SK-N-SH treated with all-trans-retinoic acid at 6 μM for 48 hours (cell line): ENCODE measurements around the gene ECHDC3.

Experiments used
- ATAC-seq: fragments of 200-7000 bp; cut with Tn5 transposase; 3 replicates; pipeline ENCODE4 v1.9.1; 2020; ENCODE audit warnings: mild to moderate bottlenecking, moderate library complexity
- ARNTL ChIP-seq: fragments of 450-650 bp; formaldehyde crosslinking; IDR thresholded peaks from 2 replicates; pipeline ENCODE4 v1.5.0; 2020; ENCODE audit warnings: low read depth, mild to moderate bottlenecking, moderate library complexity, borderline replicate concordance
- BACH2 ChIP-seq: fragments of 250-450 bp; sonication (Bioruptor Pico); IDR thresholded peaks from 2 replicates; pipeline ENCODE4 v1.9.0; 2021; ENCODE audit warnings: mild to moderate bottlenecking, borderline replicate concordance
- CSDC2 ChIP-seq: fragments of 250-450 bp; sonication (Bioruptor Pico); IDR thresholded peaks from 2 replicates; pipeline ENCODE4 v1.5.0; 2020; ENCODE audit warnings: mild to moderate bottlenecking, moderate library complexity
- GLIS3 ChIP-seq: fragments of 250-450 bp; sonication (Bioruptor Pico); IDR thresholded peaks from 2 replicates; pipeline ENCODE4 v1.5.0; 2020; ENCODE audit warnings: mild to moderate bottlenecking, moderate library complexity
- ISL1 ChIP-seq: fragments of 250-450 bp; sonication (Bioruptor Pico); IDR thresholded peaks from 2 replicates; pipeline ENCODE4 v2.1.2; 2022; ENCODE audit warnings: mild to moderate bottlenecking, moderate library complexity
- OSR1 ChIP-seq: fragments of 250-450 bp; sonication (Bioruptor Pico); IDR thresholded peaks from 2 replicates; pipeline ENCODE4 v1.8.0; 2022; ENCODE audit warnings: moderate library complexity, mild to moderate bottlenecking, inconsistent platforms
- PPARA ChIP-seq: fragments of 250-450 bp; sonication (Bioruptor Pico); IDR thresholded peaks from 2 replicates; pipeline ENCODE4 v1.5.0; 2020; ENCODE audit warnings: mild to moderate bottlenecking, borderline replicate concordance
- RARB ChIP-seq: fragments of 250-450 bp; sonication (Bioruptor Pico); IDR thresholded peaks from 2 replicates; pipeline ENCODE4 v1.8.0; 2021; ENCODE audit warnings: mild to moderate bottlenecking, moderate library complexity
- SNAI2 ChIP-seq: fragments of 250-450 bp; sonication (Bioruptor Pico); IDR thresholded peaks from 2 replicates; pipeline ENCODE4 v1.5.0; 2020; ENCODE audit warnings: mild to moderate bottlenecking, moderate library complexity
- TOX ChIP-seq: fragments of 250-450 bp; sonication (Bioruptor Pico); IDR thresholded peaks from 2 replicates; pipeline ENCODE4 v1.8.0; 2021; ENCODE audit warnings: mild to moderate bottlenecking, moderate library complexity, borderline replicate concordance
- ZC3H10 ChIP-seq: fragments of 250-450 bp; sonication (Bioruptor Pico); IDR thresholded peaks from 2 replicates; pipeline ENCODE4 v1.5.1; 2021; ENCODE audit warnings: mild to moderate bottlenecking, moderate library complexity
- ZFP3 ChIP-seq: fragments of 250-450 bp; sonication (Bioruptor Pico); IDR thresholded peaks from 2 replicates; pipeline ENCODE4 v1.5.0; 2020; ENCODE audit warnings: mild to moderate bottlenecking, moderate library complexity
- ZFP30 ChIP-seq: fragments of 450-650 bp; formaldehyde crosslinking; IDR thresholded peaks from 2 replicates; pipeline ENCODE4 v1.5.0; 2022; ENCODE audit warnings: mild to moderate bottlenecking, moderate library complexity
- ZNF565 ChIP-seq: fragments of 450-650 bp; formaldehyde crosslinking; conservative IDR thresholded peaks from 2 replicates; pipeline ENCODE4 v1.5.0; 2020; ENCODE audit warnings: low read depth, mild to moderate bottlenecking, moderate library complexity
- ZNF70 ChIP-seq: fragments of 450-650 bp; formaldehyde crosslinking; IDR thresholded peaks from 2 replicates; pipeline ENCODE4 v1.5.0; 2020; ENCODE audit warnings: mild to moderate bottlenecking, moderate library complexity
- ZNF8 ChIP-seq: fragments of 450-650 bp; formaldehyde crosslinking; IDR thresholded peaks from 2 replicates; pipeline ENCODE4 v1.5.0; 2020; ENCODE audit warnings: mild to moderate bottlenecking, moderate library complexity
- TF ChIP-seq, protein P1 (sequence below): fragments of 250-450 bp; sonication (Bioruptor Pico); IDR thresholded peaks from 2 replicates; pipeline ENCODE4 v1.5.0; 2020; ENCODE audit warnings: mild to moderate bottlenecking, moderate library complexity
- TF ChIP-seq, protein P2 (sequence below): fragments of 250-450 bp; sonication (Bioruptor Pico); IDR thresholded peaks from 2 replicates; pipeline ENCODE4 v1.8.0; 2021; ENCODE audit warnings: low read depth, mild to moderate bottlenecking, moderate library complexity, borderline replicate concordance
- TF ChIP-seq, protein P3 (sequence below): fragments of 250-450 bp; sonication (Bioruptor Pico); IDR thresholded peaks from 2 replicates; pipeline ENCODE4 v1.8.0; 2020; ENCODE audit warnings: mild to moderate bottlenecking, moderate library complexity, borderline replicate concordance
- TF ChIP-seq, protein P4 (sequence below): fragments of 250-450 bp; sonication (Bioruptor Pico); IDR thresholded peaks from 2 replicates; pipeline ENCODE4 v1.5.1; 2020; ENCODE audit warnings: low read depth, mild to moderate bottlenecking, moderate library complexity
- TF ChIP-seq, protein P5 (sequence below): fragments of 250-450 bp; sonication (Bioruptor Pico); IDR thresholded peaks from 2 replicates; pipeline ENCODE4 v1.5.1; 2021; ENCODE audit warnings: mild to moderate bottlenecking, moderate library complexity

ECHDC3 gene

DNA sequence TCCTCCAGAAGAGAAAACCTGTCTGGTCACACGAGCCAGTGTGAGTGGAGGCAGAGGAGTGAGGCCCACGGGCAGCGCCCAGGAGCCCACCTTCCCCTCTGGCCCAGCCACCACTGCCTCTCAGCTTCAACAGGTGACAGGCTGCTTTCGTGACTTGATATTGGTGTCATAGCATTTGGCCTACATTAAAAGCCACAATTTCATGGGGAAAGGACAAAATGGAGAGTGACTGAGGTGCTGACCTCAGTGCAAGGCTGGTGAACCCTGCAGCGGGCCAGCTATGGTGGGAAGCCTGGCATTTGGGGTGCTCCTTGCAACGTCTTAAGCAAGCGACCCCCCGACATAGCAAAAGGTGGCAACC is 21.3 kb downstream of the ECHDC3 start (continued):
- TF ChIP-seq, protein P1, sequence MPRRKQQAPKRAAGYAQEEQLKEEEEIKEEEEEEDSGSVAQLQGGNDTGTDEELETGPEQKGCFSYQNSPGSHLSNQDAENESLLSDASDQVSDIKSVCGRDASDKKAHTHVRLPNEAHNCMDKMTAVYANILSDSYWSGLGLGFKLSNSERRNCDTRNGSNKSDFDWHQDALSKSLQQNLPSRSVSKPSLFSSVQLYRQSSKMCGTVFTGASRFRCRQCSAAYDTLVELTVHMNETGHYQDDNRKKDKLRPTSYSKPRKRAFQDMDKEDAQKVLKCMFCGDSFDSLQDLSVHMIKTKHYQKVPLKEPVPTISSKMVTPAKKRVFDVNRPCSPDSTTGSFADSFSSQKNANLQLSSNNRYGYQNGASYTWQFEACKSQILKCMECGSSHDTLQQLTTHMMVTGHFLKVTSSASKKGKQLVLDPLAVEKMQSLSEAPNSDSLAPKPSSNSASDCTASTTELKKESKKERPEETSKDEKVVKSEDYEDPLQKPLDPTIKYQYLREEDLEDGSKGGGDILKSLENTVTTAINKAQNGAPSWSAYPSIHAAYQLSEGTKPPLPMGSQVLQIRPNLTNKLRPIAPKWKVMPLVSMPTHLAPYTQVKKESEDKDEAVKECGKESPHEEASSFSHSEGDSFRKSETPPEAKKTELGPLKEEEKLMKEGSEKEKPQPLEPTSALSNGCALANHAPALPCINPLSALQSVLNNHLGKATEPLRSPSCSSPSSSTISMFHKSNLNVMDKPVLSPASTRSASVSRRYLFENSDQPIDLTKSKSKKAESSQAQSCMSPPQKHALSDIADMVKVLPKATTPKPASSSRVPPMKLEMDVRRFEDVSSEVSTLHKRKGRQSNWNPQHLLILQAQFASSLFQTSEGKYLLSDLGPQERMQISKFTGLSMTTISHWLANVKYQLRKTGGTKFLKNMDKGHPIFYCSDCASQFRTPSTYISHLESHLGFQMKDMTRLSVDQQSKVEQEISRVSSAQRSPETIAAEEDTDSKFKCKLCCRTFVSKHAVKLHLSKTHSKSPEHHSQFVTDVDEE (CRISPR knock-in tag): no peak

DNA sequence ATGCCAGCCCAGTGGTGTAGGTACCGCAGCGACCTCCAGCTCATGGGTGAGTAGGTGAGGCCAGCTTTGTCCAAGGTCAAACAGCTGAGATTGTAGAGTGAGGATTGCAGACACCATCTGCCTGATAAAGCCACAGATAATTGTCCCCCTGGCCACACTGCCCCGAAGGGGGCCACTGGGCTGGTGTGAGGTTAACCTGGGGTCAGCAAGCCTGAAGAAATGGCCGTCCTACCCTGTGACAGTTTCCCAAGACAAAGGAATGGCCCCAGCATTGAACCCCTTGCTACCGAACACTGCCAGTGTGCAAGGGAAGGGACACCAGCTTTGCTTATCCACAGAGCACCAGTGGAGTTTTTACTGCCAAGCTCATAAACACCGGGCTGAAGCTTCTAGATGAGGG is 23.0 kb downstream of the ECHDC3 start:
- no peak for ATAC-seq
- TF ChIP-seq, protein P2, sequence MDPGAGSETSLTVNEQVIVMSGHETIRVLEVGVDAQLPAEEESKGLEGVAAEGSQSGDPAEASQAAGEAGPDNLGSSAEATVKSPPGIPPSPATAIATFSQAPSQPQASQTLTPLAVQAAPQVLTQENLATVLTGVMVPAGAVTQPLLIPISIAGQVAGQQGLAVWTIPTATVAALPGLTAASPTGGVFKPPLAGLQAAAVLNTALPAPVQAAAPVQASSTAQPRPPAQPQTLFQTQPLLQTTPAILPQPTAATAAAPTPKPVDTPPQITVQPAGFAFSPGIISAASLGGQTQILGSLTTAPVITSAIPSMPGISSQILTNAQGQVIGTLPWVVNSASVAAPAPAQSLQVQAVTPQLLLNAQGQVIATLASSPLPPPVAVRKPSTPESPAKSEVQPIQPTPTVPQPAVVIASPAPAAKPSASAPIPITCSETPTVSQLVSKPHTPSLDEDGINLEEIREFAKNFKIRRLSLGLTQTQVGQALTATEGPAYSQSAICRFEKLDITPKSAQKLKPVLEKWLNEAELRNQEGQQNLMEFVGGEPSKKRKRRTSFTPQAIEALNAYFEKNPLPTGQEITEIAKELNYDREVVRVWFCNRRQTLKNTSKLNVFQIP (CRISPR knock-in tag): no peak
- TF ChIP-seq, protein P3, sequence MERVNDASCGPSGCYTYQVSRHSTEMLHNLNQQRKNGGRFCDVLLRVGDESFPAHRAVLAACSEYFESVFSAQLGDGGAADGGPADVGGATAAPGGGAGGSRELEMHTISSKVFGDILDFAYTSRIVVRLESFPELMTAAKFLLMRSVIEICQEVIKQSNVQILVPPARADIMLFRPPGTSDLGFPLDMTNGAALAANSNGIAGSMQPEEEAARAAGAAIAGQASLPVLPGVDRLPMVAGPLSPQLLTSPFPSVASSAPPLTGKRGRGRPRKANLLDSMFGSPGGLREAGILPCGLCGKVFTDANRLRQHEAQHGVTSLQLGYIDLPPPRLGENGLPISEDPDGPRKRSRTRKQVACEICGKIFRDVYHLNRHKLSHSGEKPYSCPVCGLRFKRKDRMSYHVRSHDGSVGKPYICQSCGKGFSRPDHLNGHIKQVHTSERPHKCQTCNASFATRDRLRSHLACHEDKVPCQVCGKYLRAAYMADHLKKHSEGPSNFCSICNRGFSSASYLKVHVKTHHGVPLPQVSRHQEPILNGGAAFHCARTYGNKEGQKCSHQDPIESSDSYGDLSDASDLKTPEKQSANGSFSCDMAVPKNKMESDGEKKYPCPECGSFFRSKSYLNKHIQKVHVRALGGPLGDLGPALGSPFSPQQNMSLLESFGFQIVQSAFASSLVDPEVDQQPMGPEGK: no peak
- TF ChIP-seq PPARA (CRISPR knock-in tag) (no peak), CSDC2 (CRISPR knock-in tag) (no peak), ZFP3 (CRISPR knock-in tag) (no peak), BACH2 (CRISPR knock-in tag) (no peak), ZFP30 (no peak), ZNF70 (CRISPR knock-in tag) (no peak), ZNF8 (CRISPR knock-in tag) (no peak), ZC3H10 (CRISPR knock-in tag) (no peak), OSR1 (CRISPR knock-in tag) (no peak), ZNF565 (CRISPR knock-in tag) (no peak), GLIS3 (CRISPR knock-in tag) (no peak), TOX (no peak), ARNTL (CRISPR knock-in tag) (no peak), SNAI2 (no peak), RARB (no peak)
- TF ChIP-seq, protein P4, sequence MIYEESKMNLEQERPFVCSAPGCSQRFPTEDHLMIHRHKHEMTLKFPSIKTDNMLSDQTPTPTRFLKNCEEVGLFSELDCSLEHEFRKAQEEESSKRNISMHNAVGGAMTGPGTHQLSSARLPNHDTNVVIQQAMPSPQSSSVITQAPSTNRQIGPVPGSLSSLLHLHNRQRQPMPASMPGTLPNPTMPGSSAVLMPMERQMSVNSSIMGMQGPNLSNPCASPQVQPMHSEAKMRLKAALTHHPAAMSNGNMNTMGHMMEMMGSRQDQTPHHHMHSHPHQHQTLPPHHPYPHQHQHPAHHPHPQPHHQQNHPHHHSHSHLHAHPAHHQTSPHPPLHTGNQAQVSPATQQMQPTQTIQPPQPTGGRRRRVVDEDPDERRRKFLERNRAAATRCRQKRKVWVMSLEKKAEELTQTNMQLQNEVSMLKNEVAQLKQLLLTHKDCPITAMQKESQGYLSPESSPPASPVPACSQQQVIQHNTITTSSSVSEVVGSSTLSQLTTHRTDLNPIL (CRISPR knock-in tag): no peak
- TF ChIP-seq, protein P5, sequence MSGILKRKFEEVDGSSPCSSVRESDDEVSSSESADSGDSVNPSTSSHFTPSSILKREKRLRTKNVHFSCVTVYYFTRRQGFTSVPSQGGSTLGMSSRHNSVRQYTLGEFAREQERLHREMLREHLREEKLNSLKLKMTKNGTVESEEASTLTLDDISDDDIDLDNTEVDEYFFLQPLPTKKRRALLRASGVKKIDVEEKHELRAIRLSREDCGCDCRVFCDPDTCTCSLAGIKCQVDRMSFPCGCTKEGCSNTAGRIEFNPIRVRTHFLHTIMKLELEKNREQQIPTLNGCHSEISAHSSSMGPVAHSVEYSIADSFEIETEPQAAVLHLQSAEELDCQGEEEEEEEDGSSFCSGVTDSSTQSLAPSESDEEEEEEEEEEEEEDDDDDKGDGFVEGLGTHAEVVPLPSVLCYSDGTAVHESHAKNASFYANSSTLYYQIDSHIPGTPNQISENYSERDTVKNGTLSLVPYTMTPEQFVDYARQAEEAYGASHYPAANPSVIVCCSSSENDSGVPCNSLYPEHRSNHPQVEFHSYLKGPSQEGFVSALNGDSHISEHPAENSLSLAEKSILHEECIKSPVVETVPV (CRISPR knock-in tag): no peak

DNA sequence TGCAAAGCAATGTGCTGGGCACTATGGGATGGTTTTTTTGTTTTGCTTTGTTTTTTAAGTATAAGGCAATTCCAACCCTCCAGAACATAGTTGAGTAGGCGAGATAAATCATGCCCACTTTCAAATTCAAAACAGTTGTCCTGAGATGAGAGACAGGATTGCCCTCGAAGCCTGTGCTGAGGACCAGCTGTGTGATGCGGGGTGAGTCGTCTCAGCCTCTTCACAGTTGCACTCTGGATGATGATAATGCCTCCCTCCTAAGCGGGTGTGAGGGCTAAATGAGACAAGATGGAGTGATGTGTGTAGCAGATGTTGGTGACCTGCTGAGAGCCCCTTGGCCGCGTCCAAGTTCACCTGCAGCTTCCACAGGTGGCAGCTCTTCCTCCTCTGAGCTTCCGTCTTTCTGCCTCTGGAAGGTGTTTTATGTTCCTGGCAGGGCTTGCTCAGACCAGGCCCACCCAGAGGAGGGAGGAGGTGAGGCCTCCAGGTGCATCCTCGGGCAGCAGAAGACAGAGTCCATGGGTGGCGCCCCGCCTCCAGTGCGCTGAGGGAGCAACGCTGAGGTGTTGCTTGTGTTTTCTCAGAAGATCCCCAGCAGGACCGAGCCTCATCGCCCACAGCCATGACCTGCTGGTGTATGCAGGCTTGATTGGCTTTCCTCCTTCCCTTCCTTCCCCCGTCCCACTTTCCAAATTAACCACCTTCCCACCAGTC is 30.6 kb downstream of the ECHDC3 start:
- ATAC-seq: no peak
- no peak for TF ChIP-seq GLIS3 (CRISPR knock-in tag)
- TF ChIP-seq ZC3H10 (CRISPR knock-in tag): no peak
- TF ChIP-seq ISL1 (CRISPR knock-in tag): no peak
- TF ChIP-seq, protein P5 (CRISPR knock-in tag): no peak
- TF ChIP-seq RARB: no peak
- no peak for TF ChIP-seq CSDC2 (CRISPR knock-in tag)
- TF ChIP-seq, protein P1 (CRISPR knock-in tag): no peak
- TF ChIP-seq ZFP30: no peak
- TF ChIP-seq, protein P3: no peak
- TF ChIP-seq BACH2 (CRISPR knock-in tag): no peak
- no peak for TF ChIP-seq ZNF8 (CRISPR knock-in tag)
